ENCODE data around the gene SMC1B. TPM values are rescaled to one million over a fixed set of nuclear protein-coding genes. Genes with fewer than 3 reads are reported as not detected.

SMC1B gene
- total RNA-seq, 2 experiments from 2014 or later = not detected

DNA sequence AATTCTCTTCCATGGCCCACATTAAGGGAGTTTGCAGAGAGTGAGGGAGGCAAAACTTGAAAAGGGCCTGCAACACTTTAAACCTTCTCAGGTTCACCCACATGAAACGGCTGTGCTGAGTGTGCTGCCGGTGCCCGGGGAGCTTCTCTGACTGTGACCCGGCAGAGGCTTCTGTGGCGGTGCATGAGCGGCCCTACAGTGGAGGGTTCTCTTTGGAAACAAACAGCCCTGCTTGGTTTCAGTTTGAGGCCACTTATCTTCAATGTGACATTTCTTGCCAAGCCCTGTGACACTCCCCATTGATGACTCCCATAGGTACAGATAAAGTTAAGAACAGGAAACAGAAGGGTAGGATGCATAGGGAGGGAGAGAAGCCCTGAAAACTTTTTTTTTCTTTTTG lies 71.9 kb downstream of the SMC1B start:
- Histone ChIP-seq H3K27me3 (ENCODE audit: control insufficient read depth in 1 of 2, insufficient read depth in 2 of 2, low read length in 2 of 2) (no peaks in the 10 kb centered on the region), H3K9me3 (ENCODE audit: control insufficient read depth in 1 of 2, insufficient read depth in 1 of 2, low read length in 2 of 2) (no peaks in the 10 kb centered on the region), H3K4me1 (ENCODE audit: insufficient read depth, low read length) (peaks cover 21% of the 10 kb centered on the region), H3K27ac (ENCODE audit: low read depth in 1 of 2, low read length in 2 of 2) (peak overlapping the region in 1 of 2 donors; percentile 27), H3K4me3 (ENCODE audit: low read length) (no peak overlapping the region), H3K36me3 (ENCODE audit: insufficient read depth, low read length) (peaks cover 54% of the 10 kb centered on the region)
- ChIA-PET CTCF (no interaction called here), POLR2A (interaction anchor here (1.8 kb wide), 1 partner anchor 23 kb away, joined by 9 read pairs; no protein-coding TSS in a partner anchor)
- peaks cover 82% of the 10 kb centered on the region for H3K36me3 Mint-ChIP-seq (ENCODE audit: low read depth)
- no peaks in the 10 kb centered on the region for H3K9me3 Mint-ChIP-seq
- DNase-seq = peak in 10 of 14 experiments; percentile 40 to 81 (median 62)
- ATAC-seq (ENCODE audit: poor library complexity) = no peak
- H3K27me3 Mint-ChIP-seq = no peaks in the 10 kb centered on the region
- intact Hi-C loops (cut with DNase I, micrococcal nuclease) = no loop called here
- peak overlapping the region; percentile 82 for H3K27ac Mint-ChIP-seq
- H3K4me1 Mint-ChIP-seq (ENCODE audit: low read depth) = peaks cover 14% of the 10 kb centered on the region
- no peak overlapping the region for H3K4me3 Mint-ChIP-seq
- TF ChIP-seq, protein P1, sequence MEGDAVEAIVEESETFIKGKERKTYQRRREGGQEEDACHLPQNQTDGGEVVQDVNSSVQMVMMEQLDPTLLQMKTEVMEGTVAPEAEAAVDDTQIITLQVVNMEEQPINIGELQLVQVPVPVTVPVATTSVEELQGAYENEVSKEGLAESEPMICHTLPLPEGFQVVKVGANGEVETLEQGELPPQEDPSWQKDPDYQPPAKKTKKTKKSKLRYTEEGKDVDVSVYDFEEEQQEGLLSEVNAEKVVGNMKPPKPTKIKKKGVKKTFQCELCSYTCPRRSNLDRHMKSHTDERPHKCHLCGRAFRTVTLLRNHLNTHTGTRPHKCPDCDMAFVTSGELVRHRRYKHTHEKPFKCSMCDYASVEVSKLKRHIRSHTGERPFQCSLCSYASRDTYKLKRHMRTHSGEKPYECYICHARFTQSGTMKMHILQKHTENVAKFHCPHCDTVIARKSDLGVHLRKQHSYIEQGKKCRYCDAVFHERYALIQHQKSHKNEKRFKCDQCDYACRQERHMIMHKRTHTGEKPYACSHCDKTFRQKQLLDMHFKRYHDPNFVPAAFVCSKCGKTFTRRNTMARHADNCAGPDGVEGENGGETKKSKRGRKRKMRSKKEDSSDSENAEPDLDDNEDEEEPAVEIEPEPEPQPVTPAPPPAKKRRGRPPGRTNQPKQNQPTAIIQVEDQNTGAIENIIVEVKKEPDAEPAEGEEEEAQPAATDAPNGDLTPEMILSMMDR (IDR thresholded peaks at IDR 0.05) = no peak

DNA sequence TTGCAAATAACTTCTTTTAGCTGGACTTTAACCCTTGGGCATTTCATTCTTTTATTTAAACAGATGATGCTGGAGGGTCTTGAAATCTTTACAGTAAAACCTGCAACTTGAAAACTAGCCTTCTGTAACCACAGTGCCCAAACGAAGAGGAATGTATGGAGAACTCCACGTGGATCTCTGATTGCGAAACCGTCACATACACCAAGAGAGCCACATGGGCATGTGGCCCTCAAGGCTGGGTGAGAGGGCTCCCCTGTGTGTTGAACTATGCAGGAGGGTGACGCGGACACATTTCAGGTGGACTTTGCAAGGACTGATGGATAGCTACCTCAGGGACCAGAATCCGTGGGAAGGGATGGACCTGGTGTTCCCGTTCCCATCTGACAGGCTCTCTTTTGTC lies 73.1 kb downstream of the SMC1B start:
- intact Hi-C loops (cut with DNase I, micrococcal nuclease) = no loop called here
- DNase-seq = no peak

DNA sequence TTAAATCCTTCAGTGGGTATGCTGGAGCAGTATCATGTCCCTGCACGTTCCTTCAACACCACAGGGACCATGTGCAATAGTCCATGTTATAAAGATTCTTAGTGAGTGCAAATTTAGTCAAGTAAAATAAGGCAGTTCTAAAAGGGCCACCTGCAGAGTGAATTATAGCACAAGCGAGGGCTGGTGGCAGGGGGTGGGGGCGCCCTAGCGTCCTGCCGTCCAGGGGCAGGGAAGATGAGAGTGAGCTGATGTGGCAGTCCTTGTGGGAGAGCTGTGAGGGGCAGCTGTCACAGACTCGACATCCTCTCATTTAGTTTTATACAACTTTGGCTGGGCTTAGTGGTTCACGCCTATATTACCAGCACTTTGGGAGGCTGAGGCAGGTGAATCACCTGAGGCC lies 74.6 kb downstream of the SMC1B start:
- peaks cover 88% of the 10 kb centered on the region for H3K36me3 Mint-ChIP-seq (ENCODE audit: low read depth)
- no peaks in the 10 kb centered on the region for H3K27me3 Mint-ChIP-seq
- no peak overlapping the region for H3K4me3 Mint-ChIP-seq
- no peaks in the 10 kb centered on the region for H3K9me3 ChIP-seq (ENCODE audit: control insufficient read depth in 1 of 2, insufficient read depth in 1 of 2, low read length in 2 of 2)
- no peak overlapping the region for H3K27ac Mint-ChIP-seq
- peaks cover 24% of the 10 kb centered on the region for H3K4me1 ChIP-seq (ENCODE audit: insufficient read depth, low read length)
- no peaks in the 10 kb centered on the region for H3K9me3 Mint-ChIP-seq
- no peak overlapping the region for H3K4me3 ChIP-seq (ENCODE audit: low read length)
- intact Hi-C loops (cut with DNase I, micrococcal nuclease) = loop anchor here in 1 of 2 experiments (5.0 kb wide), 1 partner anchor 94 kb away; no protein-coding TSS in a partner anchor
- ChIA-PET POLR2A (no interaction called here), CTCF (no interaction called here)
- no peak for ATAC-seq (ENCODE audit: poor library complexity)
- H3K27me3 ChIP-seq (ENCODE audit: control insufficient read depth in 1 of 2, insufficient read depth in 2 of 2, low read length in 2 of 2) = no peaks in the 10 kb centered on the region
- H3K27ac ChIP-seq (ENCODE audit: low read depth in 1 of 2, low read length in 2 of 2) = no peak overlapping the region
- TF ChIP-seq, protein P1 (IDR thresholded peaks at IDR 0.05) = no peak
- no peak for DNase-seq
- H3K4me1 Mint-ChIP-seq (ENCODE audit: low read depth) = peaks cover 34% of the 10 kb centered on the region
- peaks cover 80% of the 10 kb centered on the region for H3K36me3 ChIP-seq (ENCODE audit: insufficient read depth, low read length)

More for the DNA sequence above, 73.1 kb downstream of the SMC1B start:
- Histone ChIP-seq H3K9me3 (ENCODE audit: control insufficient read depth in 1 of 2, insufficient read depth in 1 of 2, low read length in 2 of 2) (no peaks in the 10 kb centered on the region), H3K27me3 (ENCODE audit: control insufficient read depth in 1 of 2, insufficient read depth in 2 of 2, low read length in 2 of 2) (no peaks in the 10 kb centered on the region), H3K4me1 (ENCODE audit: insufficient read depth, low read length) (peaks cover 24% of the 10 kb centered on the region), H3K36me3 (ENCODE audit: insufficient read depth, low read length) (peaks cover 66% of the 10 kb centered on the region), H3K27ac (ENCODE audit: low read depth in 1 of 2, low read length in 2 of 2) (no peak overlapping the region), H3K4me3 (ENCODE audit: low read length) (no peak overlapping the region)
- TF ChIP-seq, protein P1 (IDR thresholded peaks at IDR 0.05) = no peak
- Mint-ChIP-seq H3K9me3 (no peaks in the 10 kb centered on the region), H3K27me3 (no peaks in the 10 kb centered on the region), H3K4me1 (ENCODE audit: low read depth) (peaks cover 24% of the 10 kb centered on the region), H3K36me3 (ENCODE audit: low read depth) (peaks cover 88% of the 10 kb centered on the region), H3K27ac (peak overlapping the region; percentile 57), H3K4me3 (no peak overlapping the region)
- CTCF ChIA-PET = no interaction called here
- ATAC-seq (ENCODE audit: poor library complexity) = no peak
- POLR2A ChIA-PET = no interaction called here
